HepG2 (cell line): ENCODE data around the gene NAT9. TPM values are rescaled to one million over a fixed set of nuclear protein-coding genes. Genes with fewer than 3 reads are reported as not detected.

Experiments
- ATF1 ChIP-seq: IDR thresholded peaks from 2 replicates; pipeline ENCODE4 v1.6.1; 2016; ENCODE audit warnings: mild to moderate bottlenecking, control low read depth
- CC2D1A ChIP-seq: sonication (generic); formaldehyde crosslinking; IDR thresholded peaks from 2 replicates; pipeline ENCODE4 v1.8.1; 2023; ENCODE audit warnings: mild to moderate bottlenecking, missing genetic modification reagents
- DBP ChIP-seq: sonication (generic); formaldehyde crosslinking; IDR thresholded peaks from 2 replicates; pipeline ENCODE4 v1.4.0; 2020; ENCODE audit warnings: missing genetic modification reagents; ENCODE audit errors: not compliant biosample characterization
- DZIP1 ChIP-seq: sonication (generic); formaldehyde crosslinking; IDR thresholded peaks from 2 replicates; pipeline ENCODE4 v1.5.0; 2020; ENCODE audit warnings: mild to moderate bottlenecking, missing genetic modification reagents
- HMGXB4 ChIP-seq, 2 experiments: sonication (generic) in 1 of 2; formaldehyde crosslinking in 1 of 2; IDR thresholded peaks; 2 replicates each; pipeline versions ENCODE4 v1.4.0 to v1.6.1; 2018 to 2020; ENCODE audit warnings: missing genetic modification reagents in 2 of 2, borderline replicate concordance in 1 of 2, low read depth in 1 of 2, mild to moderate bottlenecking in 1 of 2, missing biosample characterization in 1 of 2
- HNRNPL ChIP-seq: fragments of 200-400 bp; formaldehyde crosslinking; IDR thresholded peaks from 2 replicates; pipeline ENCODE4 v1.6.1; 2017; ENCODE audit warnings: mild to moderate bottlenecking, low read depth, low read length
- KLF12 ChIP-seq: sonication (generic); formaldehyde crosslinking; IDR thresholded peaks from 2 replicates; pipeline ENCODE4 v1.4.0; 2020; ENCODE audit warnings: missing genetic modification reagents, borderline replicate concordance
- MXI1 ChIP-seq: IDR thresholded peaks from 3 replicates; pipeline ENCODE4 v1.6.1; 2012; ENCODE audit warnings: low read depth, low read length, inconsistent platforms, borderline replicate concordance
- MYNN ChIP-seq: sonication (generic); formaldehyde crosslinking; IDR thresholded peaks from 2 replicates; pipeline ENCODE4 v1.4.0; 2020; ENCODE audit warnings: mild to moderate bottlenecking, low read depth, missing genetic modification reagents
- NFIC ChIP-seq: IDR thresholded peaks from 2 replicates; pipeline ENCODE4 v1.6.1; 2012; ENCODE audit warnings: mild to moderate bottlenecking, low read length, inconsistent platforms
- ONECUT2 ChIP-seq: sonication (generic); formaldehyde crosslinking; IDR thresholded peaks from 2 replicates; pipeline ENCODE4 v1.4.0; 2020; ENCODE audit warnings: missing genetic modification reagents
- ZNF280D ChIP-seq: sonication (generic); formaldehyde crosslinking; IDR thresholded peaks from 2 replicates; pipeline ENCODE4 v1.5.1; 2020; ENCODE audit warnings: mild to moderate bottlenecking, missing genetic modification reagents
- ZNF335 ChIP-seq: sonication (generic); formaldehyde crosslinking; IDR thresholded peaks from 2 replicates; pipeline ENCODE4 v1.4.0; 2020; ENCODE audit warnings: missing genetic modification reagents
- ZNF644 ChIP-seq: IDR thresholded peaks from 2 replicates; pipeline ENCODE4 v1.6.1; 2016; ENCODE audit warnings: low read depth
- ZNF784 ChIP-seq: sonication (generic); formaldehyde crosslinking; IDR thresholded peaks from 2 replicates; pipeline ENCODE4 v1.5.1; 2020; ENCODE audit warnings: missing genetic modification reagents, mild to moderate bottlenecking, borderline replicate concordance
- ZSCAN5A ChIP-seq: sonication (generic); formaldehyde crosslinking; IDR thresholded peaks from 2 replicates; pipeline ENCODE4 v1.8.0; 2022; ENCODE audit warnings: mild to moderate bottlenecking, missing genetic modification reagents, borderline replicate concordance
- polyA plus RNA-seq, 8 experiments: library from polyadenylated mRNA; depleted of rRNA in 3 of 8; stranded (reverse) in 7 of 8; unstranded in 1 of 8; fragments of >200 nt; fragmentation: Illumina TruSeq in 4 of 8; extraction: Trizol in 4 of 8; gene quantifications; 2 replicates each; pipeline versions ENCODE4 v1.2.1 to v1.2.3, GENCODE V29; 2011 to 2016; ENCODE audit warnings: low read depth in 4 of 8, missing spikeins in 1 of 8, mixed read lengths in 1 of 8; ENCODE audit not compliant: insufficient read depth in 1 of 8
- total RNA-seq, 5 experiments: library from RNA; depleted of rRNA; stranded (reverse); fragments of >200 nt; fragmentation: Illumina TruSeq; extraction: Trizol; gene quantifications; 2 replicates each; pipeline ENCODE4 v1.2.3, GENCODE V29; 2016; ENCODE audit warnings: low read depth in 1 of 5

Gene NAT9
- total and polyA plus RNA-seq, 2 of the 13 experiments (the other 11 are each of a cell fraction or from before 2014, with no cell fraction given): 39.7 to 44.2 TPM

- TF ChIP-seq HMGXB4 (CRISPR knock-in tag; IDR thresholded peaks at IDR 0.05; ENCODE audit: borderline replicate concordance in 1 of 2, low read depth in 1 of 2): peak; percentile 40 to 50; a peak in 2 of 4 replicates
- TF ChIP-seq ZNF784 (CRISPR knock-in tag): peak; percentile 50; the same call in 1 of the 2 replicates
- no peak for TF ChIP-seq DZIP1 (CRISPR knock-in tag)
- TF ChIP-seq ZNF335 (CRISPR knock-in tag): no peak; the same call in 1 of the 2 replicates
- peak; percentile 91; the same call in 1 of the 2 replicates for TF ChIP-seq KLF12 (CRISPR knock-in tag)
- TF ChIP-seq ATF1 (CRISPR knock-in tag): no peak
- no peak for TF ChIP-seq ZNF280D (CRISPR knock-in tag)
- TF ChIP-seq NFIC: no peak
- peak; percentile 56; the same call in 1 of the 3 replicates for TF ChIP-seq MXI1
- no peak for TF ChIP-seq DBP
- TF ChIP-seq ZNF644 (CRISPR knock-in tag): peak; percentile 28; the same call in 1 of the 2 replicates
- no peak; the same call in 1 of the 2 replicates for TF ChIP-seq ZSCAN5A (CRISPR knock-in tag)
- 0 out of 2 replicates have a peak, but pooled peaks have one; percentile 62 for TF ChIP-seq CC2D1A (CRISPR knock-in tag)
- no peak for TF ChIP-seq MYNN (CRISPR knock-in tag)
- peak; percentile 94 for TF ChIP-seq HNRNPL
- TF ChIP-seq ONECUT2 (CRISPR knock-in tag): no peak; the same call in 1 of the 2 replicates
These were observed 12.4 kb downstream of the NAT9 start (continued) for GRCh38 chr17:74763565-74764387.
